Measurements from ENCODE around the gene PLAAT4.

PLAAT4 gene

GRCh38 chr11:63536669-63537292, at the start of gene PLAAT4:
TSS of gene PLAAT4 (plus strand) at chr11:63536808. CDS start at chr11:63536869, 61 bp downstream.
- Histone ChIP-seq H3K4me1 (ENCODE audit: insufficient read depth, low read length) (peaks cover 7% of the 10 kb centered on the region), H2AFZ (ENCODE audit: low read depth, low read length) (no peak within 1 kb of the TSS), H3K9me3 (ENCODE audit: low read length) (no peaks in the 10 kb centered on the region), H3K4me3 (ENCODE audit: low read length) (no peak within 1 kb of the TSS), H3K27me3 (ENCODE audit: insufficient read depth, low read length) (peaks cover 10% of the 10 kb centered on the region), H3K36me3 (ENCODE audit: insufficient read depth, low read length) (no peaks in the 10 kb centered on the region)

GRCh38 chr11:63488789-63489188, 47.8 kb upstream of the PLAAT4 start:
- H2AFZ ChIP-seq (ENCODE audit: low read depth, low read length): no peak overlapping the region
- no peaks in the 10 kb centered on the region for H3K36me3 ChIP-seq (ENCODE audit: insufficient read depth, low read length)
- H3K27me3 ChIP-seq (ENCODE audit: insufficient read depth, low read length): peaks cover 38% of the 10 kb centered on the region
- peaks cover 2% of the 10 kb centered on the region for H3K4me1 ChIP-seq (ENCODE audit: insufficient read depth, low read length)
- no peak overlapping the region for H3K4me3 ChIP-seq (ENCODE audit: low read length)
- H3K9me3 ChIP-seq (ENCODE audit: low read length): peaks cover 3% of the 10 kb centered on the region

GRCh38 chr11:63489879-63490278, 46.7 kb upstream of the PLAAT4 start:
- no peaks in the 10 kb centered on the region for H3K36me3 ChIP-seq (ENCODE audit: insufficient read depth, low read length)
- H2AFZ ChIP-seq (ENCODE audit: low read depth, low read length): no peak overlapping the region
- peaks cover 38% of the 10 kb centered on the region for H3K27me3 ChIP-seq (ENCODE audit: insufficient read depth, low read length)
- H3K4me1 ChIP-seq (ENCODE audit: insufficient read depth, low read length): peaks cover 2% of the 10 kb centered on the region
- no peak overlapping the region for H3K4me3 ChIP-seq (ENCODE audit: low read length)
- H3K9me3 ChIP-seq (ENCODE audit: low read length): peaks cover 3% of the 10 kb centered on the region

- Histone ChIP-seq H3K36me3 (ENCODE audit: insufficient read depth, low read length) (no peaks in the 10 kb centered on the region), H3K9me3 (ENCODE audit: low read length) (peaks cover 3% of the 10 kb centered on the region), H3K4me1 (ENCODE audit: insufficient read depth, low read length) (peaks cover 2% of the 10 kb centered on the region), H2AFZ (ENCODE audit: low read depth, low read length) (peak within 1 kb of the TSS; percentile 65), H3K27me3 (ENCODE audit: insufficient read depth, low read length) (peaks cover 38% of the 10 kb centered on the region), H3K4me3 (ENCODE audit: low read length) (peak within 1 kb of the TSS; percentile 18)
Observed at GRCh38 chr11:63490551-63491239, 45.9 kb upstream of the PLAAT4 start, which contains the start of gene PLAAT5. TSS of gene PLAAT5 (minus strand) at chr11:63491167. CDS start at chr11:63491034, 133 bp downstream.

GRCh38 chr11:63491240-63491587, 45.4 kb upstream of the PLAAT4 start:
- Histone ChIP-seq H3K36me3 (ENCODE audit: insufficient read depth, low read length) (no peaks in the 10 kb centered on the region), H3K4me3 (ENCODE audit: low read length) (peak overlapping the region; percentile 18), H3K27me3 (ENCODE audit: insufficient read depth, low read length) (peaks cover 38% of the 10 kb centered on the region), H3K4me1 (ENCODE audit: insufficient read depth, low read length) (peaks cover 2% of the 10 kb centered on the region), H3K9me3 (ENCODE audit: low read length) (peaks cover 3% of the 10 kb centered on the region), H2AFZ (ENCODE audit: low read depth, low read length) (peak overlapping the region; percentile 65)

GRCh38 chr11:63491636-63492372, 44.8 kb upstream of the PLAAT4 start:
- Histone ChIP-seq H3K36me3 (ENCODE audit: insufficient read depth, low read length) (no peaks in the 10 kb centered on the region), H3K4me3 (ENCODE audit: low read length) (no peak overlapping the region), H3K4me1 (ENCODE audit: insufficient read depth, low read length) (peaks cover 2% of the 10 kb centered on the region), H2AFZ (ENCODE audit: low read depth, low read length) (no peak overlapping the region), H3K27me3 (ENCODE audit: insufficient read depth, low read length) (peaks cover 38% of the 10 kb centered on the region), H3K9me3 (ENCODE audit: low read length) (peaks cover 3% of the 10 kb centered on the region)

- H3K9me3 ChIP-seq (ENCODE audit: low read length): peaks cover 3% of the 10 kb centered on the region
Observed at GRCh38 chr11:63492441-63492840, 44.2 kb upstream of the PLAAT4 start.

GRCh38 chr11:63493127-63493526, 43.5 kb upstream of the PLAAT4 start:
- peaks cover 38% of the 10 kb centered on the region for H3K27me3 ChIP-seq (ENCODE audit: insufficient read depth, low read length)
- no peaks in the 10 kb centered on the region for H3K36me3 ChIP-seq (ENCODE audit: insufficient read depth, low read length)

More at GRCh38 chr11:63492441-63492840, 44.2 kb upstream of the PLAAT4 start:
- H3K4me1 ChIP-seq (ENCODE audit: insufficient read depth, low read length): peaks cover 2% of the 10 kb centered on the region
- peaks cover 38% of the 10 kb centered on the region for H3K27me3 ChIP-seq (ENCODE audit: insufficient read depth, low read length)
- H3K36me3 ChIP-seq (ENCODE audit: insufficient read depth, low read length): no peaks in the 10 kb centered on the region
- no peak overlapping the region for H2AFZ ChIP-seq (ENCODE audit: low read depth, low read length)
- H3K4me3 ChIP-seq (ENCODE audit: low read length): no peak overlapping the region

GRCh38 chr11:63494975-63495374, 41.6 kb upstream of the PLAAT4 start:
- no peak overlapping the region for H3K4me3 ChIP-seq (ENCODE audit: low read length)
- no peak overlapping the region for H2AFZ ChIP-seq (ENCODE audit: low read depth, low read length)
- peaks cover 27% of the 10 kb centered on the region for H3K27me3 ChIP-seq (ENCODE audit: insufficient read depth, low read length)
- H3K36me3 ChIP-seq (ENCODE audit: insufficient read depth, low read length): no peaks in the 10 kb centered on the region
- peaks cover 3% of the 10 kb centered on the region for H3K9me3 ChIP-seq (ENCODE audit: low read length)
- H3K4me1 ChIP-seq (ENCODE audit: insufficient read depth, low read length): peaks cover 2% of the 10 kb centered on the region

More at GRCh38 chr11:63493127-63493526, 43.5 kb upstream of the PLAAT4 start:
- Histone ChIP-seq H3K4me1 (ENCODE audit: insufficient read depth, low read length) (peaks cover 2% of the 10 kb centered on the region), H2AFZ (ENCODE audit: low read depth, low read length) (no peak overlapping the region), H3K9me3 (ENCODE audit: low read length) (peaks cover 3% of the 10 kb centered on the region), H3K4me3 (ENCODE audit: low read length) (no peak overlapping the region)

- Histone ChIP-seq H3K4me1 (ENCODE audit: insufficient read depth, low read length) (no peaks in the 10 kb centered on the region), H3K9me3 (ENCODE audit: low read length) (peaks cover 6% of the 10 kb centered on the region), H2AFZ (ENCODE audit: low read depth, low read length) (no peak overlapping the region), H3K36me3 (ENCODE audit: insufficient read depth, low read length) (no peaks in the 10 kb centered on the region), H3K4me3 (ENCODE audit: low read length) (no peak overlapping the region), H3K27me3 (ENCODE audit: insufficient read depth, low read length) (no peaks in the 10 kb centered on the region)
Observed at GRCh38 chr11:63499874-63500273, 36.7 kb upstream of the PLAAT4 start.

- Histone ChIP-seq H3K27me3 (ENCODE audit: insufficient read depth, low read length) (no peaks in the 10 kb centered on the region), H2AFZ (ENCODE audit: low read depth, low read length) (no peak overlapping the region), H3K9me3 (ENCODE audit: low read length) (peaks cover 6% of the 10 kb centered on the region), H3K4me3 (ENCODE audit: low read length) (no peak overlapping the region), H3K36me3 (ENCODE audit: insufficient read depth, low read length) (no peaks in the 10 kb centered on the region), H3K4me1 (ENCODE audit: insufficient read depth, low read length) (no peaks in the 10 kb centered on the region)
Observed at GRCh38 chr11:63501236-63501635, 35.4 kb upstream of the PLAAT4 start.

- H3K4me1 ChIP-seq (ENCODE audit: insufficient read depth, low read length): no peaks in the 10 kb centered on the region
- H3K27me3 ChIP-seq (ENCODE audit: insufficient read depth, low read length): no peaks in the 10 kb centered on the region
- H3K36me3 ChIP-seq (ENCODE audit: insufficient read depth, low read length): no peaks in the 10 kb centered on the region
- H3K4me3 ChIP-seq (ENCODE audit: low read length): no peak overlapping the region
- H2AFZ ChIP-seq (ENCODE audit: low read depth, low read length): no peak overlapping the region
- H3K9me3 ChIP-seq (ENCODE audit: low read length): peaks cover 6% of the 10 kb centered on the region
Observed at GRCh38 chr11:63502252-63502820, 34.3 kb upstream of the PLAAT4 start.

GRCh38 chr11:63503492-63503891, 33.1 kb upstream of the PLAAT4 start:
- Histone ChIP-seq H3K36me3 (ENCODE audit: insufficient read depth, low read length) (no peaks in the 10 kb centered on the region), H2AFZ (ENCODE audit: low read depth, low read length) (no peak overlapping the region), H3K4me1 (ENCODE audit: insufficient read depth, low read length) (no peaks in the 10 kb centered on the region), H3K27me3 (ENCODE audit: insufficient read depth, low read length) (no peaks in the 10 kb centered on the region), H3K4me3 (ENCODE audit: low read length) (no peak overlapping the region), H3K9me3 (ENCODE audit: low read length) (peaks cover 6% of the 10 kb centered on the region)
